H9 (cell line): ENCODE measurements around the gene NMUR1. TPM values are rescaled to one million over a fixed set of nuclear protein-coding genes. Genes with fewer than 3 reads are reported as not detected.

ENCODE experiments used
- DNase-seq: peaks from one replicate; pipeline ENCODE4 v3.0.0-alpha.2; 2017
- H2AFZ ChIP-seq: one replicate; pipeline ENCODE4 v1.6.1; 2013; ENCODE audit warnings: mild to moderate bottlenecking, low read length, control low read depth, moderate library complexity
- H2AK5ac ChIP-seq: 2 replicates; pipeline ENCODE4 v1.6.1; 2013; ENCODE audit warnings: low read length, control low read depth, mixed read lengths; ENCODE audit not compliant: insufficient read length
- H2BK120ac ChIP-seq: one replicate; pipeline ENCODE4 v1.6.1; 2013; ENCODE audit warnings: low read depth, mild to moderate bottlenecking, low read length, control low read depth, inconsistent platforms; ENCODE audit not compliant: poor library complexity, severe bottlenecking
- H2BK12ac ChIP-seq: 2 replicates; pipeline ENCODE4 v1.6.1; 2013; ENCODE audit warnings: low read length, control low read depth, mixed read lengths, low read depth; ENCODE audit not compliant: insufficient read length
- H2BK15ac ChIP-seq: 2 replicates; pipeline ENCODE4 v1.6.1; 2013; ENCODE audit warnings: low read depth, low read length, control low read depth
- H2BK20ac ChIP-seq: one replicate; pipeline ENCODE4 v1.6.1; 2013; ENCODE audit warnings: low read depth, mild to moderate bottlenecking, low read length, control low read depth, inconsistent platforms; ENCODE audit not compliant: poor library complexity, severe bottlenecking
- H2BK5ac ChIP-seq: 2 replicates; pipeline ENCODE4 v1.6.1; 2013; ENCODE audit warnings: low read length, control low read depth, mixed read lengths; ENCODE audit not compliant: insufficient read length
- H3K14ac ChIP-seq: 2 replicates; pipeline ENCODE4 v1.6.1; 2013; ENCODE audit warnings: low read length, control low read depth; ENCODE audit not compliant: insufficient read depth
- H3K18ac ChIP-seq: 2 replicates; pipeline ENCODE4 v1.6.1; 2013; ENCODE audit warnings: low read depth, mild to moderate bottlenecking, mixed read lengths, low read length, control low read depth; ENCODE audit not compliant: insufficient read length
- H3K23ac ChIP-seq: 2 replicates; pipeline ENCODE4 v1.6.1; 2013; ENCODE audit warnings: low read length, control low read depth, mixed read lengths, low read depth; ENCODE audit not compliant: insufficient read length
- H3K23me2 ChIP-seq: 2 replicates; pipeline ENCODE4 v1.6.1; 2013; ENCODE audit warnings: low read depth, mild to moderate bottlenecking, mixed read lengths, low read length, control low read depth; ENCODE audit not compliant: insufficient read length, poor library complexity, severe bottlenecking
- H3K27ac ChIP-seq: 2 replicates; pipeline ENCODE4 v1.5.1; 2013; ENCODE audit warnings: low read length, control low read depth, mixed read lengths, low read depth; ENCODE audit not compliant: insufficient read length
- H3K27me3 ChIP-seq: 2 replicates; pipeline ENCODE4 v1.6.1; 2013; ENCODE audit warnings: low read length, control low read depth, inconsistent platforms; ENCODE audit not compliant: insufficient read depth
- H3K4ac ChIP-seq: 2 replicates; pipeline ENCODE4 v1.6.1; 2013; ENCODE audit warnings: low read depth, mild to moderate bottlenecking, control low read depth, inconsistent platforms, low read length, moderate library complexity
- H3K4me1 ChIP-seq: 2 replicates; pipeline ENCODE4 v1.6.1; 2013; ENCODE audit warnings: low read length, control low read depth, inconsistent platforms; ENCODE audit not compliant: insufficient read depth
- H3K4me2 ChIP-seq: 2 replicates; pipeline ENCODE4 v1.6.1; 2013; ENCODE audit warnings: low read length, control low read depth, mixed read lengths; ENCODE audit not compliant: insufficient read length, insufficient read depth
- H3K56ac ChIP-seq: 2 replicates; pipeline ENCODE4 v1.6.1; 2013; ENCODE audit warnings: low read depth, mild to moderate bottlenecking, mixed read lengths, low read length, control low read depth; ENCODE audit not compliant: insufficient read length
- H3K79me1 ChIP-seq: 2 replicates; pipeline ENCODE4 v1.6.1; 2013; ENCODE audit warnings: low read depth, mild to moderate bottlenecking, moderate library complexity, low read length, control low read depth, inconsistent platforms; ENCODE audit not compliant: insufficient read depth, poor library complexity, severe bottlenecking
- H3K79me2 ChIP-seq: 2 replicates; pipeline ENCODE4 v1.6.1; 2013; ENCODE audit warnings: low read length, control low read depth, inconsistent platforms; ENCODE audit not compliant: insufficient read depth
- H3K9ac ChIP-seq: 2 replicates; pipeline ENCODE4 v1.6.1; 2013; ENCODE audit warnings: low read length, control low read depth, mixed read lengths; ENCODE audit not compliant: insufficient read length; ENCODE audit errors: extremely low read depth
- H3K9me3 ChIP-seq: one replicate; pipeline ENCODE4 v1.6.1; 2013; ENCODE audit warnings: low read depth, low read length, inconsistent platforms; ENCODE audit not compliant: control insufficient read depth
- H3T11ph ChIP-seq: one replicate; pipeline ENCODE4 v1.6.1; 2013; ENCODE audit warnings: mild to moderate bottlenecking, low read length, control low read depth, inconsistent platforms
- H4K20me1 ChIP-seq: one replicate; pipeline ENCODE4 v1.6.1; 2013; ENCODE audit not compliant: control insufficient read depth, insufficient read length, insufficient read depth
- H4K5ac ChIP-seq: 2 replicates; pipeline ENCODE4 v1.6.1; 2013; ENCODE audit warnings: low read depth, mild to moderate bottlenecking, mixed read lengths, low read length, control low read depth; ENCODE audit not compliant: insufficient read length
- H4K8ac ChIP-seq: replicated peaks from 2 replicates; pipeline ENCODE4 v1.6.1; 2013; ENCODE audit warnings: low read length, control low read depth, mixed read lengths, low read depth; ENCODE audit not compliant: insufficient read length
- H4K91ac ChIP-seq: 2 replicates; pipeline ENCODE4 v1.6.1; 2013; ENCODE audit warnings: low read depth, mild to moderate bottlenecking, moderate library complexity, mixed read lengths, low read length, control low read depth; ENCODE audit not compliant: insufficient read length
- H3K27ac Mint-ChIP-seq, 3 experiments: 2 replicates in 2 of 3; 3 replicates in 1 of 3; pipeline ENCODE4 v1.8.0; 2020 to 2021; ENCODE audit warnings: mixed read lengths in 3 of 3, mild to moderate bottlenecking in 1 of 3, moderate library complexity in 1 of 3
- H3K27me3 Mint-ChIP-seq: 2 replicates; pipeline ENCODE4 v1.8.0; 2021; ENCODE audit warnings: low read depth, mild to moderate bottlenecking, moderate library complexity, mixed read lengths
- H3K36me3 Mint-ChIP-seq, 3 experiments: 2 replicates in 2 of 3; 3 replicates in 1 of 3; pipeline ENCODE4 v1.8.0; 2020 to 2021; ENCODE audit warnings: low read depth in 3 of 3, mixed read lengths in 3 of 3; ENCODE audit not compliant: insufficient read depth in 1 of 3
- H3K4me1 Mint-ChIP-seq, 2 experiments: 2 replicates each; pipeline ENCODE4 v1.8.0; 2020; ENCODE audit warnings: mixed read lengths in 2 of 2
- H3K4me3 Mint-ChIP-seq, 2 experiments: 2 replicates in 1 of 2; 3 replicates in 1 of 2; pipeline ENCODE4 v1.8.0; 2020 to 2021; ENCODE audit warnings: mild to moderate bottlenecking in 2 of 2, mixed read lengths in 2 of 2, moderate library complexity in 1 of 2
- H3K9me3 Mint-ChIP-seq, 2 experiments: 2 replicates in 1 of 2; 3 replicates in 1 of 2; pipeline ENCODE4 v1.8.0; 2020; ENCODE audit warnings: mild to moderate bottlenecking in 2 of 2, mixed read lengths in 2 of 2, moderate library complexity in 1 of 2
- WGBS: extraction: QIAGEN DNeasy Blood & Tissue Kit; methylation state at CpG from one replicate; pipeline ENCODE4 v1.1.7; 2013; ENCODE audit warnings: missing lambda C conversion rate, low lambda C conversion rate, mixed read lengths; ENCODE audit not compliant: insufficient read length; ENCODE audit errors: extremely low coverage; 5-methylcytosine and 5-hydroxymethylcytosine counted together
- total RNA-seq: library from RNA; stranded (reverse); gene quantifications from 2 replicates; pipeline ENCODE4 v1.2.1, GENCODE V29; 2021
- TF ChIP-seq, protein P1 (sequence below): fragments of 200-600 bp; sonication (generic); conservative IDR thresholded peaks from 3 replicates; pipeline ENCODE4 v1.8.0; 2021; ENCODE audit warnings: antibody characterized with exemption, mild to moderate bottlenecking

Gene NMUR1
- total RNA-seq, 1 experiment from 2014 or later = 0.20 TPM

DNA sequence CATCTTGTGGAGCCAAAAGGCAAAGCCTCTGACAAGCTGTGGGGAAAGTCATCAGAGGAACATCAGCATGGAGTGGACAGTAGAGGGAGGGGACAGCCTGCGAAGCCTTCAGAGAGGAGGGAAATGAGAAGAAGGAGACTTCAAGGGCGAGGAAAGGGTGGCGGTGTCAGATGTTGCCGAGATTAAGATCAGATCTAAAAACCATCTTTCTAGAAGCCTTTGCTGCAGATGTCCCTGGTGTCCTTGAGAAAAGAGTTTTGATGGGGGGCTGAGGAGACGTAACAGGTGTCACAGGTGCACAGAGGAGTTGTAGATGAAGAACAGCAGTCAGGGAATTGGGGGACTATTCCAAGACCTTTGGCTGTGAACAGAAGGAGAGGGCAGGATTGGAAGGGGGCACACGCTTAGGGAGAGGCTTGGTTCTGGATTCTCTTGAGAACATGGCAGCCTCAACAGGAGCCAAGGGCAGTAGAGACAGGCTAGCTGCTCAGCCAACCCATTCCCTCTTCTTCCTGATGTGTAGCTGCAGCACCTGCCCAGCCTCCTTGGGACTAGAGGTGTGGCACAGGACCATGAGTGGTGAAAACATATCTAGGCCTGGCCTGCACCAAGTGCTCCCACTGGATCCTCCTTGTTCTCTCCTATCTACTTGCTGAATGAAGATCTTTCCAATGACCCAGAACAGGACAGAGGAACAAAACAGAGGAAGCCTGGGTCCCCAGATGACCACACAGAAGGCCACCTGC lies 43.2 kb downstream of the NMUR1 start:
- TF ChIP-seq, protein P1, sequence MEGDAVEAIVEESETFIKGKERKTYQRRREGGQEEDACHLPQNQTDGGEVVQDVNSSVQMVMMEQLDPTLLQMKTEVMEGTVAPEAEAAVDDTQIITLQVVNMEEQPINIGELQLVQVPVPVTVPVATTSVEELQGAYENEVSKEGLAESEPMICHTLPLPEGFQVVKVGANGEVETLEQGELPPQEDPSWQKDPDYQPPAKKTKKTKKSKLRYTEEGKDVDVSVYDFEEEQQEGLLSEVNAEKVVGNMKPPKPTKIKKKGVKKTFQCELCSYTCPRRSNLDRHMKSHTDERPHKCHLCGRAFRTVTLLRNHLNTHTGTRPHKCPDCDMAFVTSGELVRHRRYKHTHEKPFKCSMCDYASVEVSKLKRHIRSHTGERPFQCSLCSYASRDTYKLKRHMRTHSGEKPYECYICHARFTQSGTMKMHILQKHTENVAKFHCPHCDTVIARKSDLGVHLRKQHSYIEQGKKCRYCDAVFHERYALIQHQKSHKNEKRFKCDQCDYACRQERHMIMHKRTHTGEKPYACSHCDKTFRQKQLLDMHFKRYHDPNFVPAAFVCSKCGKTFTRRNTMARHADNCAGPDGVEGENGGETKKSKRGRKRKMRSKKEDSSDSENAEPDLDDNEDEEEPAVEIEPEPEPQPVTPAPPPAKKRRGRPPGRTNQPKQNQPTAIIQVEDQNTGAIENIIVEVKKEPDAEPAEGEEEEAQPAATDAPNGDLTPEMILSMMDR = no peak
- H3K23ac ChIP-seq = no peak overlapping the region
- no peak overlapping the region for H2BK20ac ChIP-seq
- Mint-ChIP-seq H3K27ac (no peak overlapping the region), H3K36me3 (peaks cover 14 to 19% (median 18%) of the 10 kb centered on the region in 3 experiments), H3K4me3 (no peak overlapping the region), H3K9me3 (peaks cover 22 to 24% of the 10 kb centered on the region in 2 experiments), H3K4me1 (0 out of 4 replicates have a peak, but pooled peaks cover 0 to 3% of the 10 kb centered on the region in 2 experiments), H3K27me3 (peaks cover 4% of the 10 kb centered on the region; the same call in 1 of the 2 replicates)
- H3K9me3 ChIP-seq = peaks cover 6% of the 10 kb centered on the region
- no peak overlapping the region for H4K91ac ChIP-seq
- H4K8ac ChIP-seq = no peak overlapping the region
- H2BK15ac ChIP-seq = no peak overlapping the region
- DNase-seq = no peak
- H2BK12ac ChIP-seq = no peak overlapping the region
- no peak overlapping the region for H3K9ac ChIP-seq
- no peak overlapping the region for H3K56ac ChIP-seq
- no peak overlapping the region for H3T11ph ChIP-seq
- H3K23me2 ChIP-seq = no peaks in the 10 kb centered on the region
- no peaks in the 10 kb centered on the region for H3K4me1 ChIP-seq
- WGBS = no CpG with 5 or more reads among the region's 6 CpGs
- H2BK120ac ChIP-seq = no peak overlapping the region
- no peak overlapping the region for H3K4ac ChIP-seq
- H3K79me1 ChIP-seq = no peaks in the 10 kb centered on the region
- H2BK5ac ChIP-seq = no peak overlapping the region
- H3K27ac ChIP-seq = no peak overlapping the region
- H4K5ac ChIP-seq = no peak overlapping the region
- H3K18ac ChIP-seq = no peak overlapping the region
- no peak overlapping the region for H3K4me2 ChIP-seq
- no peaks in the 10 kb centered on the region for H4K20me1 ChIP-seq
- no peaks in the 10 kb centered on the region; the same call in 1 of the 2 replicates for H3K27me3 ChIP-seq
- H2AK5ac ChIP-seq = no peak overlapping the region
- H3K79me2 ChIP-seq = no peaks in the 10 kb centered on the region
- H3K14ac ChIP-seq = no peak overlapping the region
- H2AFZ ChIP-seq = no peak overlapping the region
